ENCODE data around the gene CLIP1.
"Not testable (repeated sequence)": the region's sequence is repeated elsewhere in the genome, so short reads cannot be mapped to it uniquely, and the experiment has no call there.

GRCh38 chr12:122356991-122357390 lies 65.5 kb downstream of the CLIP1 start:
- TF ChIP-seq, protein P1, sequence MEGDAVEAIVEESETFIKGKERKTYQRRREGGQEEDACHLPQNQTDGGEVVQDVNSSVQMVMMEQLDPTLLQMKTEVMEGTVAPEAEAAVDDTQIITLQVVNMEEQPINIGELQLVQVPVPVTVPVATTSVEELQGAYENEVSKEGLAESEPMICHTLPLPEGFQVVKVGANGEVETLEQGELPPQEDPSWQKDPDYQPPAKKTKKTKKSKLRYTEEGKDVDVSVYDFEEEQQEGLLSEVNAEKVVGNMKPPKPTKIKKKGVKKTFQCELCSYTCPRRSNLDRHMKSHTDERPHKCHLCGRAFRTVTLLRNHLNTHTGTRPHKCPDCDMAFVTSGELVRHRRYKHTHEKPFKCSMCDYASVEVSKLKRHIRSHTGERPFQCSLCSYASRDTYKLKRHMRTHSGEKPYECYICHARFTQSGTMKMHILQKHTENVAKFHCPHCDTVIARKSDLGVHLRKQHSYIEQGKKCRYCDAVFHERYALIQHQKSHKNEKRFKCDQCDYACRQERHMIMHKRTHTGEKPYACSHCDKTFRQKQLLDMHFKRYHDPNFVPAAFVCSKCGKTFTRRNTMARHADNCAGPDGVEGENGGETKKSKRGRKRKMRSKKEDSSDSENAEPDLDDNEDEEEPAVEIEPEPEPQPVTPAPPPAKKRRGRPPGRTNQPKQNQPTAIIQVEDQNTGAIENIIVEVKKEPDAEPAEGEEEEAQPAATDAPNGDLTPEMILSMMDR (conservative IDR thresholded peaks at IDR 0.05; ENCODE audit: low read depth, low read length): not testable (repeated sequence)
- not testable (repeated sequence) for TF ChIP-seq EZH2 (IDR thresholded peaks at IDR 0.05; ENCODE audit: borderline replicate concordance, low read depth, low read length, poor library complexity, severe bottlenecking)

Data from A673 (cell line).